Muscle layer of duodenum (tissue), 2 donors: ENCODE data around the gene JARID2.

ENCODE experiments used
- H3K27ac ChIP-seq: one replicate; pipeline ENCODE4 v1.7.0; 2013; ENCODE audit warnings: mild to moderate bottlenecking, low read length
- H3K27me3 ChIP-seq: one replicate; pipeline ENCODE4 v1.7.0; 2013; ENCODE audit warnings: low read depth, mild to moderate bottlenecking, control low read depth, low read length
- H3K36me3 ChIP-seq, 2 donors: one replicate each; pipeline ENCODE4 v1.7.0; 2013; ENCODE audit warnings: low read length in 2 of 2, control low read depth in 1 of 2, mild to moderate bottlenecking in 1 of 2; ENCODE audit not compliant: insufficient read depth in 2 of 2, control insufficient read depth in 1 of 2
- H3K4me1 ChIP-seq, 2 donors: one replicate each; pipeline ENCODE4 v1.7.0; 2013; ENCODE audit warnings: low read length in 2 of 2, mild to moderate bottlenecking in 2 of 2, control low read depth in 1 of 2, moderate library complexity in 1 of 2; ENCODE audit not compliant: insufficient read depth in 2 of 2, control insufficient read depth in 1 of 2
- H3K4me3 ChIP-seq, 2 donors: one replicate each; pipeline ENCODE4 v1.7.0; 2013; ENCODE audit warnings: low read length in 2 of 2, low read depth in 1 of 2, mild to moderate bottlenecking in 1 of 2
- H3K9me3 ChIP-seq, 2 donors: one replicate each; pipeline ENCODE4 v1.7.0; 2013; ENCODE audit warnings: low read length in 2 of 2, control low read depth in 1 of 2, mild to moderate bottlenecking in 1 of 2; ENCODE audit not compliant: control insufficient read depth in 1 of 2
- donor health status: healthy.

Gene JARID2

DNA sequence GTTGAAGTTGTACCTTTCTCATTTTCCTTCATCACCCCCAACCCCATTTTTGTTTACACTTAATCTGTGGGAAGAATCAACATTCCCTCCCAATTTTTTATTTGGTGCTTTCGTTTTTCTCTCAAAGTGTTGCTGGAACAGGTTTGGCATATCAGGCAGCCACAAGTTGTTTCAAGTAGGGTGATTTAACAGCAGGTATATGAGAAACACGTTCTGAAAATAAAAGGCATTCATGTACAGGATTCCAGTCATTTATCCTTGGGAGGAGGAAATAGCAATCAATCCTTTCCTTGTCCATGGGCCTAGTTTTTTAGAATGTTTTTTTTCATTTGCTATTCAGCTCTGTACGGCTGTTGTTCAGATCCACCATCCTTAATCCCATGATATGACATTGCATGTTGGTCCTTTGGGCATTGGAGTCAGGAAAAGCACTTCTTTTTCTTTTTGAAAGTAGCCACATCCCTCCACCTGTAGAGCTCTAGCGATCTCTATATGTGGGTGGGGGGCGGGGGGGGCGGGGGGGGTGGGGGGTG is 120.2 kb downstream of the JARID2 start:
- Histone ChIP-seq H3K4me1 (peaks cover 20 to 27% of the 10 kb centered on the region in 2 donors), H3K4me3 (no peak overlapping the region), H3K27ac (no peak overlapping the region), H3K27me3 (no peaks in the 10 kb centered on the region), H3K9me3 (no peaks in the 10 kb centered on the region), H3K36me3 (no peaks in the 10 kb centered on the region)

DNA sequence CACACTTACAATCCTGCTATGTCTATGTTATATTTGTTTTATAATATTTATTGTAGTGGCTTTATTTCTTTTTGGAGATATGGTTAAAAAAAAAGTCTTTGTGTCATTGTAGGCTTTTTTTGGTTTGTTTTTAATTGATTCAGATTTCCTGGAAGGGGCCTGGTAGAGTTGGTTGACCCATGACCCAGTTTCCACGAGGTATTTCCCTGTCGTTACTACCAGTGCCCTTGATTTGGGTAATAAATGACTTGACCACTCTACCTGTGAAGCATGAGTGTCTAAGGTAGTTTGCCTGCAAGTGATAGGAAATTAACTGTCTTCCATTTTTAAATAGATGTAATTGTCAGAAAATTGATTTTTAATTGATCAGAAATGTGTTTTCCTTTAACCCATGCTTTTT is 121.0 kb downstream of the JARID2 start:
- H3K27ac ChIP-seq: no peak overlapping the region
- H3K27me3 ChIP-seq: no peaks in the 10 kb centered on the region
- H3K4me1 ChIP-seq: peaks cover 20 to 29% of the 10 kb centered on the region in 2 donors
- H3K4me3 ChIP-seq: no peak overlapping the region
- no peaks in the 10 kb centered on the region for H3K9me3 ChIP-seq
- no peaks in the 10 kb centered on the region for H3K36me3 ChIP-seq

DNA sequence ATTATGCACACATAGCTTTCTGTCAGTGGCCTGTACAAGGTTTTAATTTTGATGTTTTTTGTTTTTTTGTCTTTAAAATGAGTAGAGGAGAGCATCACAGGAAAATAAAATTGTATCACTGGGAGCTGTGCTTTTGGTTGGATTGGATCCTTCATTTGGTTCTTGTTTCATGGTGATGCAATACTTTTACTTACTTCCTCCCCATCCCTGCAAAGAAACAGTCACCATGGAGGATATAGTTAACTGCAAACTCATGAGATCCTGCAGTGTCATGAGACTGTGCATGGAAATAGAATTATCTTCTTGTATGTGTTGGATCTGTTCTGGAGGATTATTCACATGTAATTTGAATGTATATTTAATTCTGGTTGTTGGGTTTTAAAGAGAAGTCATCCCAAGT is 122.3 kb downstream of the JARID2 start:
- Histone ChIP-seq H3K4me3 (no peak overlapping the region), H3K9me3 (no peaks in the 10 kb centered on the region), H3K4me1 (peaks cover 20 to 29% of the 10 kb centered on the region in 2 donors), H3K36me3 (no peaks in the 10 kb centered on the region), H3K27me3 (no peaks in the 10 kb centered on the region), H3K27ac (no peak overlapping the region)

- peaks cover 20 to 29% of the 10 kb centered on the region in 2 donors for H3K4me1 ChIP-seq
Observed at GRCh38 chr6:15368873-15369272, 123.0 kb downstream of the JARID2 start.

DNA sequence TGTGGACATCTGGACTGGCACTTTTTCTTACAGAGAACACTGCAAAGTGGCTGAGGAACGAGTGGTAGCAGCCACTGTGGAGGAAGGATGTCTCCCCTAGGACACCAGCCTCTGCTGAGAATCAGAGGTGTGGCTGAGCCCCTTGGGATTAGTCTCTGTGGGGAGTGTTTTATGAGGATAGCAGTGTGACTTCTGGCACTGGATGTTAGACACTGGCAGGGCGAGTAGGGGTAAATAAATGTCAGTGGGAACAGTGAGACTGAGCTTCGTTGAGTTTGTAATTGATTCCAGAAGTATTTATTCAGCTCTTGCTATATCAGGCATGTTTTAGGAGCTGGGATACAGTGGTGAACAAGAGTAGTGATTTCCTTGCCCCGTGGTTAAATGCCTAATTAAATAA is 124.0 kb downstream of the JARID2 start:
- H3K36me3 ChIP-seq: no peaks in the 10 kb centered on the region
- H3K9me3 ChIP-seq: no peaks in the 10 kb centered on the region
- H3K27me3 ChIP-seq: no peaks in the 10 kb centered on the region
- no peak overlapping the region for H3K27ac ChIP-seq
- H3K4me3 ChIP-seq: no peak overlapping the region
- H3K4me1 ChIP-seq: peaks cover 20 to 24% of the 10 kb centered on the region in 2 donors

More at GRCh38 chr6:15368873-15369272, 123.0 kb downstream of the JARID2 start:
- Histone ChIP-seq H3K36me3 (no peaks in the 10 kb centered on the region), H3K27ac (no peak overlapping the region), H3K4me3 (no peak overlapping the region), H3K27me3 (no peaks in the 10 kb centered on the region), H3K9me3 (no peaks in the 10 kb centered on the region)

- no peak overlapping the region for H3K27ac ChIP-seq
- H3K4me1 ChIP-seq: peaks cover 9 to 18% of the 10 kb centered on the region in 2 donors
- H3K9me3 ChIP-seq: no peaks in the 10 kb centered on the region
- H3K4me3 ChIP-seq: no peak overlapping the region
- H3K36me3 ChIP-seq: no peaks in the 10 kb centered on the region
- no peaks in the 10 kb centered on the region for H3K27me3 ChIP-seq
Observed at GRCh38 chr6:15370733-15371671, 125.1 kb downstream of the JARID2 start.

DNA sequence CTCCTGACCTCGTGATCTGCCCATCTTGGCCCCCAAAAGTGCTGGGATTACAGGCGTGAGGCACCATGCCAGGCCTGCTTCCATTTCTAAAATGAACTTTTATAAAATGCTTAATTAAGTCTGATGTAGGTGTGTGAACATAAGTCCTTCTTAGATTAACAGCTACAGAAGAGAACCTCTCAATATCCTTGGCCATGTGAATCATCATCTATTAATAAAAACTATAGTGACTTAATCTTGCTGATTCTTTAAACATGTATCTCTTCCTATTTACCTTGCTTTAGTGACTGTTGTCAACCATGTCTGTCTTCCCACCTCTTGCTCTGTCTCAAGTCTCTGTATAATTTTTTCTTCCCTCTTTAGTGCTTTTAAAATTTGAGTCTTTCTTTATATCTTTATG is 127.1 kb downstream of the JARID2 start:
- peaks cover 0 to 11% of the 10 kb centered on the region in 2 donors for H3K4me1 ChIP-seq
- H3K36me3 ChIP-seq: no peaks in the 10 kb centered on the region
- no peak overlapping the region for H3K27ac ChIP-seq
- H3K27me3 ChIP-seq: no peaks in the 10 kb centered on the region
- H3K9me3 ChIP-seq: no peaks in the 10 kb centered on the region
- H3K4me3 ChIP-seq: no peak overlapping the region

- Histone ChIP-seq H3K4me3 (no peak overlapping the region), H3K27me3 (no peaks in the 10 kb centered on the region), H3K9me3 (no peaks in the 10 kb centered on the region), H3K36me3 (no peaks in the 10 kb centered on the region), H3K27ac (no peak overlapping the region), H3K4me1 (peaks cover 0 to 11% of the 10 kb centered on the region in 2 donors)
Observed at GRCh38 chr6:15374119-15374518, 128.2 kb downstream of the JARID2 start.

GRCh38 chr6:15375018-15375417 is 129.1 kb downstream of the JARID2 start:
- Histone ChIP-seq H3K4me1 (peaks cover 0 to 11% of the 10 kb centered on the region in 2 donors), H3K4me3 (no peak overlapping the region), H3K27ac (no peak overlapping the region), H3K27me3 (no peaks in the 10 kb centered on the region), H3K36me3 (no peaks in the 10 kb centered on the region), H3K9me3 (no peaks in the 10 kb centered on the region)

GRCh38 chr6:15375638-15376290 is 129.9 kb downstream of the JARID2 start:
- H3K36me3 ChIP-seq: no peaks in the 10 kb centered on the region
- H3K27me3 ChIP-seq: no peaks in the 10 kb centered on the region
- no peak overlapping the region for H3K4me3 ChIP-seq
- H3K27ac ChIP-seq: no peak overlapping the region
- peaks cover 0 to 11% of the 10 kb centered on the region in 2 donors for H3K4me1 ChIP-seq
- no peaks in the 10 kb centered on the region for H3K9me3 ChIP-seq

- Histone ChIP-seq H3K27ac (no peak overlapping the region), H3K4me1 (peaks cover 0 to 6% of the 10 kb centered on the region in 2 donors), H3K27me3 (no peaks in the 10 kb centered on the region), H3K9me3 (no peaks in the 10 kb centered on the region), H3K36me3 (no peaks in the 10 kb centered on the region), H3K4me3 (no peak overlapping the region)
Observed at GRCh38 chr6:15376900-15377487, 131.1 kb downstream of the JARID2 start.
